Transverse colon (tissue), 4 donors: Measurements from ENCODE around the gene SRMS.

Experiments used
- EP300 ChIP-seq: sonication (generic); formaldehyde crosslinking; IDR thresholded peaks from one replicate; pipeline ENCODE4 v1.6.1; 2017; ENCODE audit warnings: antibody characterized with exemption, low read depth
- POLR2A ChIP-seq: fragments of 450-650 bp; IDR thresholded peaks from one replicate; pipeline ENCODE4 v1.6.1; 2016; ENCODE audit warnings: antibody characterized with exemption, mild to moderate bottlenecking, moderate library complexity
- POLR2AphosphoS5 ChIP-seq, 3 donors: sonication (generic); formaldehyde crosslinking; IDR thresholded peaks; one replicate each; pipeline ENCODE4 v1.6.1; 2016; ENCODE audit warnings: antibody characterized with exemption in 3 of 3
- TF ChIP-seq, protein P1 (sequence below), 5 experiments: fragments of 200-600 bp in 3 of 5; fragments of 450-650 bp in 2 of 5; sonication (generic) in 3 of 5; IDR thresholded peaks; 1 replicate in 2 of 5; 2 replicates in 3 of 5; pipeline ENCODE4 v1.5.1; 2016 to 2017; ENCODE audit warnings: antibody characterized with exemption in 5 of 5, inconsistent platforms in 3 of 5, mild to moderate bottlenecking in 2 of 5, moderate library complexity in 1 of 5

DNA sequence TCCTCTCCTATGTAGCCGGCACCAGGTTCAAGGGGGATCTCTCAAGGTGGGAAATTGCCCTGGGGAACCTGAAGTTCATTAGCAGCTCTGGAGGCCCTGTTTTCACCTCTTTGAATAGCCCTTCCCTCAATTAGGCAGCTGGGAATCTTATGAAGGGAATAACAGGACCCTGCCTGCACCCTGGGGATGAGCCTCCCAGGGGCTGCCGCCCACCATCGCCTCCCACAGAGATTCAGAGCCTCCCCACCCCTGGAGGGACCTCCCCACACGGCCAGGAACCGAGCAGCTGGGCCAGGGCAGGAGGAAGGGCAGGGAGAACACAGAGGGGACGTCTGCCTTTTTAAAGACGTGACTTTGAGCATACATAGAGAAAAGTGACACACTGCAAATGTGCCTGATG is 44.0 kb downstream of the SRMS start:
- TF ChIP-seq POLR2A (no peak), POLR2AphosphoS5 (IDR thresholded peaks at IDR 0.05) (no peak), EP300 (no peak)
- TF ChIP-seq, protein P1, sequence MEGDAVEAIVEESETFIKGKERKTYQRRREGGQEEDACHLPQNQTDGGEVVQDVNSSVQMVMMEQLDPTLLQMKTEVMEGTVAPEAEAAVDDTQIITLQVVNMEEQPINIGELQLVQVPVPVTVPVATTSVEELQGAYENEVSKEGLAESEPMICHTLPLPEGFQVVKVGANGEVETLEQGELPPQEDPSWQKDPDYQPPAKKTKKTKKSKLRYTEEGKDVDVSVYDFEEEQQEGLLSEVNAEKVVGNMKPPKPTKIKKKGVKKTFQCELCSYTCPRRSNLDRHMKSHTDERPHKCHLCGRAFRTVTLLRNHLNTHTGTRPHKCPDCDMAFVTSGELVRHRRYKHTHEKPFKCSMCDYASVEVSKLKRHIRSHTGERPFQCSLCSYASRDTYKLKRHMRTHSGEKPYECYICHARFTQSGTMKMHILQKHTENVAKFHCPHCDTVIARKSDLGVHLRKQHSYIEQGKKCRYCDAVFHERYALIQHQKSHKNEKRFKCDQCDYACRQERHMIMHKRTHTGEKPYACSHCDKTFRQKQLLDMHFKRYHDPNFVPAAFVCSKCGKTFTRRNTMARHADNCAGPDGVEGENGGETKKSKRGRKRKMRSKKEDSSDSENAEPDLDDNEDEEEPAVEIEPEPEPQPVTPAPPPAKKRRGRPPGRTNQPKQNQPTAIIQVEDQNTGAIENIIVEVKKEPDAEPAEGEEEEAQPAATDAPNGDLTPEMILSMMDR (IDR thresholded peaks at IDR 0.05) = no peak
